ENCODE data around the gene SCO2.

DNA sequence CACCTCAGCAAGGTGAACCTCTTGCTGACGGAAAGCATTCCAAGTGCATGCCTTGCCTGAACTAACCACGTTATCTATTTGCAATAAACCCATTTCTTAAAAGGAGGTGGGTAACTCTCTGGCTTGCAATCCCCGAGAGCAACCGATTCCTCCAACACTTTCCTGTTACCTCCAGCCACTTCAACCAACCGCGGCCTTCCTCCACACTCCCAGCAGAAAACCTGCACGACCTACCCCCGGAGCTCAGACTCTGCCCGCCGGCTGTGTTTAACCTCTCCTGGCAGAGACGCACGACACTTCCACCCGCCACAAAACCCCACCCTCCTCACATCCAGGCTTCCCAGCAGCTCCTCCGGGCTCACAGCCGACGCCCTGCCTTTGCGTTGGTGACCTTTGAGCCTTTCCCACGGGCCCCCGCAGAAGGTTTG is 708 bp downstream of the SCO2 start:
- TF ChIP-seq, protein P1, sequence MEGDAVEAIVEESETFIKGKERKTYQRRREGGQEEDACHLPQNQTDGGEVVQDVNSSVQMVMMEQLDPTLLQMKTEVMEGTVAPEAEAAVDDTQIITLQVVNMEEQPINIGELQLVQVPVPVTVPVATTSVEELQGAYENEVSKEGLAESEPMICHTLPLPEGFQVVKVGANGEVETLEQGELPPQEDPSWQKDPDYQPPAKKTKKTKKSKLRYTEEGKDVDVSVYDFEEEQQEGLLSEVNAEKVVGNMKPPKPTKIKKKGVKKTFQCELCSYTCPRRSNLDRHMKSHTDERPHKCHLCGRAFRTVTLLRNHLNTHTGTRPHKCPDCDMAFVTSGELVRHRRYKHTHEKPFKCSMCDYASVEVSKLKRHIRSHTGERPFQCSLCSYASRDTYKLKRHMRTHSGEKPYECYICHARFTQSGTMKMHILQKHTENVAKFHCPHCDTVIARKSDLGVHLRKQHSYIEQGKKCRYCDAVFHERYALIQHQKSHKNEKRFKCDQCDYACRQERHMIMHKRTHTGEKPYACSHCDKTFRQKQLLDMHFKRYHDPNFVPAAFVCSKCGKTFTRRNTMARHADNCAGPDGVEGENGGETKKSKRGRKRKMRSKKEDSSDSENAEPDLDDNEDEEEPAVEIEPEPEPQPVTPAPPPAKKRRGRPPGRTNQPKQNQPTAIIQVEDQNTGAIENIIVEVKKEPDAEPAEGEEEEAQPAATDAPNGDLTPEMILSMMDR (IDR thresholded peaks at IDR 0.05; ENCODE audit: poor library complexity, severe bottlenecking): no peak
- TF ChIP-seq EZH2 (IDR thresholded peaks at IDR 0.05; ENCODE audit: borderline replicate concordance, insufficient read depth, low read length, poor library complexity, severe bottlenecking) (no peak), EP300 (conservative IDR thresholded peaks at IDR 0.05; ENCODE audit: poor library complexity, severe bottlenecking) (no peak), RAD21 (conservative IDR thresholded peaks at IDR 0.05) (no peak), TAF1 (IDR thresholded peaks at IDR 0.05; ENCODE audit: low read depth) (no peak), POLR2AphosphoS5 (IDR thresholded peaks at IDR 0.05) (no peak)
- TF ChIP-seq, protein P2, sequence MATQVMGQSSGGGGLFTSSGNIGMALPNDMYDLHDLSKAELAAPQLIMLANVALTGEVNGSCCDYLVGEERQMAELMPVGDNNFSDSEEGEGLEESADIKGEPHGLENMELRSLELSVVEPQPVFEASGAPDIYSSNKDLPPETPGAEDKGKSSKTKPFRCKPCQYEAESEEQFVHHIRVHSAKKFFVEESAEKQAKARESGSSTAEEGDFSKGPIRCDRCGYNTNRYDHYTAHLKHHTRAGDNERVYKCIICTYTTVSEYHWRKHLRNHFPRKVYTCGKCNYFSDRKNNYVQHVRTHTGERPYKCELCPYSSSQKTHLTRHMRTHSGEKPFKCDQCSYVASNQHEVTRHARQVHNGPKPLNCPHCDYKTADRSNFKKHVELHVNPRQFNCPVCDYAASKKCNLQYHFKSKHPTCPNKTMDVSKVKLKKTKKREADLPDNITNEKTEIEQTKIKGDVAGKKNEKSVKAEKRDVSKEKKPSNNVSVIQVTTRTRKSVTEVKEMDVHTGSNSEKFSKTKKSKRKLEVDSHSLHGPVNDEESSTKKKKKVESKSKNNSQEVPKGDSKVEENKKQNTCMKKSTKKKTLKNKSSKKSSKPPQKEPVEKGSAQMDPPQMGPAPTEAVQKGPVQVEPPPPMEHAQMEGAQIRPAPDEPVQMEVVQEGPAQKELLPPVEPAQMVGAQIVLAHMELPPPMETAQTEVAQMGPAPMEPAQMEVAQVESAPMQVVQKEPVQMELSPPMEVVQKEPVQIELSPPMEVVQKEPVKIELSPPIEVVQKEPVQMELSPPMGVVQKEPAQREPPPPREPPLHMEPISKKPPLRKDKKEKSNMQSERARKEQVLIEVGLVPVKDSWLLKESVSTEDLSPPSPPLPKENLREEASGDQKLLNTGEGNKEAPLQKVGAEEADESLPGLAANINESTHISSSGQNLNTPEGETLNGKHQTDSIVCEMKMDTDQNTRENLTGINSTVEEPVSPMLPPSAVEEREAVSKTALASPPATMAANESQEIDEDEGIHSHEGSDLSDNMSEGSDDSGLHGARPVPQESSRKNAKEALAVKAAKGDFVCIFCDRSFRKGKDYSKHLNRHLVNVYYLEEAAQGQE (IDR thresholded peaks at IDR 0.05; ENCODE audit: borderline replicate concordance): no peak

All from neural cell (in vitro differentiated cells).